ENCODE results near the gene RBM42. TPM values are rescaled to one million over a fixed set of nuclear protein-coding genes. Genes with fewer than 3 reads are reported as not detected.
A peak's percentile ranks its signal among the peaks of the same experiment; 100 is the strongest.

Gene RBM42
- total RNA-seq, 1 donor from 2014 or later: 27.9 TPM

- DNase-seq (ENCODE audit: low read depth in 2 of 2): no peak
Observed at GRCh38 chr19:35621708-35622107, 7.1 kb upstream of the RBM42 start.

GRCh38 chr19:35622750-35623149 is 6.1 kb upstream of the RBM42 start:
- no peak for DNase-seq (ENCODE audit: low read depth in 2 of 2)

- DNase-seq (ENCODE audit: low read depth in 2 of 2): no peak
Observed at GRCh38 chr19:35623327-35624010, 5.4 kb upstream of the RBM42 start.

- no peak for DNase-seq (ENCODE audit: low read depth in 2 of 2)
Observed at GRCh38 chr19:35628264-35628564, 622 bp upstream of the RBM42 start.

GRCh38 chr19:35629332-35629633 is 447 bp downstream of the RBM42 start:
- DNase-seq (ENCODE audit: low read depth in 2 of 2): no peak

GRCh38 chr19:35633727-35634440 is 5.0 kb downstream of the RBM42 start:
- DNase-seq (ENCODE audit: low read depth in 2 of 2): no peak

GRCh38 chr19:35636651-35637050 is 7.8 kb downstream of the RBM42 start:
- no peak for DNase-seq (ENCODE audit: low read depth in 2 of 2)

GRCh38 chr19:35637165-35637564 is 8.3 kb downstream of the RBM42 start:
- no peak for DNase-seq (ENCODE audit: low read depth in 2 of 2)

GRCh38 chr19:35639321-35639639 is 10.4 kb downstream of the RBM42 start:
- no peak for DNase-seq (ENCODE audit: low read depth in 2 of 2)

GRCh38 chr19:35639863-35640262 is 11.0 kb downstream of the RBM42 start:
- no peak for DNase-seq (ENCODE audit: low read depth in 2 of 2)

GRCh38 chr19:35641515-35642151 is 12.8 kb downstream of the RBM42 start, which contains the start of gene ETV2:
ETV2 (plus strand) TSS chr19:35641745; CDS start chr19:35642461, 716 bp downstream.
- peak; percentile 37 to 40 for DNase-seq (ENCODE audit: low read depth in 2 of 2)

- DNase-seq (ENCODE audit: low read depth in 2 of 2): no peak
Observed at GRCh38 chr19:35642312-35642711, 13.5 kb downstream of the RBM42 start.

- no peak for DNase-seq (ENCODE audit: low read depth in 2 of 2)
Observed at GRCh38 chr19:35642798-35643254, 14.0 kb downstream of the RBM42 start.

GRCh38 chr19:35643255-35644205 is 14.7 kb downstream of the RBM42 start:
- DNase-seq (ENCODE audit: low read depth in 2 of 2): peak; percentile 62 to 84

GRCh38 chr19:35644206-35644986 is 15.6 kb downstream of the RBM42 start:
- DNase-seq (ENCODE audit: low read depth in 2 of 2): peak; percentile 90 to 96

- DNase-seq (ENCODE audit: low read depth in 2 of 2): peak in 1 of 2 donors; percentile 52
Observed at GRCh38 chr19:35644987-35645679, 16.3 kb downstream of the RBM42 start.

GRCh38 chr19:35645680-35646511 is 17.1 kb downstream of the RBM42 start:
- DNase-seq (ENCODE audit: low read depth in 2 of 2): no peak

- DNase-seq (ENCODE audit: low read depth in 2 of 2): peak; percentile 89 to 95
Observed at GRCh38 chr19:35648017-35648961, 19.5 kb downstream of the RBM42 start, which contains the start of gene COX6B1. COX6B1 (plus strand) TSS chr19:35648323; CDS start chr19:35651244, 2,921 bp downstream.

All from dermis microvascular lymphatic vessel endothelial cell (primary cell).